WI38 (cell line): Measurements from ENCODE around the gene TNRC6A.

ENCODE experiments used
- H3K4me3 ChIP-seq: 2 replicates; pipeline ENCODE4 v1.5.1; 2011; ENCODE audit warnings: low read depth, mild to moderate bottlenecking, control low read depth, low read length
- TF ChIP-seq, protein P1 (sequence below): IDR thresholded peaks from 2 replicates; pipeline ENCODE4 v1.5.1; 2012; ENCODE audit warnings: low read depth, mild to moderate bottlenecking, control low read depth, low read length

The TNRC6A gene

DNA sequence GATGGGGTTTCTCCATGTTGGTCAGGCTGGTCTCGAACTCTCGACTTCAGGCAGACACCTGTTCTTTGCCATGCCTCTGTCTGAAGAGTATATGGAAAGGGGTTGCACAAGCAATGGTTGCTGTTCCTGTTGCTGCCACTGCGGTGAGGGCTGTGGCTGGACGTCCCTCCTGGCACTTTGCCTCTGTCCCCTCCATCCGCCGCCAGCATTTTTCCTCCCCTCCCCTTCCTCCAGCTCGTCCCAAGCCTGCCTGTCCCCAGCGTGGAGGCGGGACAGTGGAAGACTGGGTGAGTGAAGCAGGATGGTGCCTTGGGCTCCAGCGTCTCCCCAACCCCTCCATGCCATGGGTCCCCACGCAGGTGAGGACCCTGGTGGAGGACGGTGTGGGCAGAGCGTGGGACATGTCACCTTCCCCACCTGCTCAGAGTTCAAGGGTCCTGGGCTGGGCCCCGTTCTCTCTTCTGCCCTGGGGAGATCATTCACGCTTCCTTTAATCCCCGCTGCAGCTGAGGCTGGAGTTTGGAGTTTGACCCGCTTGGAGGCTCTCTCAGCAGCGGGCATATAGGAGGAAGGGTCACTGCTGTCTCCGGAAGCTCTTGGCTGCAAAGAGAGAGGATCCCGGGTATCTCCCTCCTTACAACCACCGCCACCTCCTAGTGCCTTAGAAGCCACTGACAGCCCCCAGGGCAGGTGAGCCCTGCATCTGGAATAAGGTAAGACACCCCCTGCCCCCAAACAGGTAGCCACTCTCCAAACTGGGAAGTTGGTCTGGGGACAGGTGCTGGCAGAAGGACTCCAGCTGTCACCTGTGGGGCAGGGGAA is 116.5 kb downstream of the TNRC6A start, which contains the start of gene SLC5A11:
Gene SLC5A11, plus strand, starts transcription at position 238 of the 822 bp plus-strand sequence. CDS start 12,681 bp downstream, outside the sequence.
- TF ChIP-seq, protein P1, sequence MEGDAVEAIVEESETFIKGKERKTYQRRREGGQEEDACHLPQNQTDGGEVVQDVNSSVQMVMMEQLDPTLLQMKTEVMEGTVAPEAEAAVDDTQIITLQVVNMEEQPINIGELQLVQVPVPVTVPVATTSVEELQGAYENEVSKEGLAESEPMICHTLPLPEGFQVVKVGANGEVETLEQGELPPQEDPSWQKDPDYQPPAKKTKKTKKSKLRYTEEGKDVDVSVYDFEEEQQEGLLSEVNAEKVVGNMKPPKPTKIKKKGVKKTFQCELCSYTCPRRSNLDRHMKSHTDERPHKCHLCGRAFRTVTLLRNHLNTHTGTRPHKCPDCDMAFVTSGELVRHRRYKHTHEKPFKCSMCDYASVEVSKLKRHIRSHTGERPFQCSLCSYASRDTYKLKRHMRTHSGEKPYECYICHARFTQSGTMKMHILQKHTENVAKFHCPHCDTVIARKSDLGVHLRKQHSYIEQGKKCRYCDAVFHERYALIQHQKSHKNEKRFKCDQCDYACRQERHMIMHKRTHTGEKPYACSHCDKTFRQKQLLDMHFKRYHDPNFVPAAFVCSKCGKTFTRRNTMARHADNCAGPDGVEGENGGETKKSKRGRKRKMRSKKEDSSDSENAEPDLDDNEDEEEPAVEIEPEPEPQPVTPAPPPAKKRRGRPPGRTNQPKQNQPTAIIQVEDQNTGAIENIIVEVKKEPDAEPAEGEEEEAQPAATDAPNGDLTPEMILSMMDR = no peak
- no peak within 1 kb of the TSS for H3K4me3 ChIP-seq

DNA sequence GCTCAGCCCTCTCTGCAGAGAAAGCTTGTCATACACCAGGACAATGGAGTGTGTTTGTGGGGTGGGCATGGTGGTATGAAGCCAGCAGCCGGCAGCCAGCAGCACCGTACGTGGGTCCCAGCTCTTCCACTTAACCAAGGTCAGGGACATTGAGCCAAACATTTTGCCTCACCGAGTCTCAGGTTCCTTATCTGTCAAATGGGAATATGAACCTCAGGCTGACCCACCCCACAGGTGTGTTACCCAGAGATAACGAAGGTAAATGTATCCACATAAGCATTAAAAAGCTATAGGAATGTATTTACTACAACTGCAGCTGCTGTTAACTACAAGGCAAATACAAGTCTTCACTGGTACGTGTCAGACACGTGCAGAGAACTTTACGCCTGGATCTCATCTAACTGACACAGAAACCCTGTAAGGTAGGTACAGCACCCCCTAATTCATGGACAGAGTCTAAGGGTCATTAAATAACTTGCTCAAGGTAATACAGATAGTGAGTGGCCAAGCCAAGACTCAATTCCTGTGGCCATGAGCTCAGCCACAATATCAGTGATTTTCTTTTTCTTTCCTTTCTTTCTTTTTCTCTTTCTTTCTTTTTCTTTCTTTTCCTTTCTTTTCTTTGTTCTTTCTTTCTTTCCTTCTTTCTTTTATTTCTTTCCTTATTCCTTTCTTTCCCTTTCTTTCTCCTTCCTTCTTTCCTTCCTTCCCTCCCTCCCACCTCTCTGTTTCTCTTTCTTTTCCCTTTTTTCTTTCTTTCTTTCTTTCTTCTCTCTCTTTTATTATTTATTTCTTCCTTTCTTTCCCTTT is 117.3 kb downstream of the TNRC6A start:
- H3K4me3 ChIP-seq = no peak overlapping the region
- TF ChIP-seq, protein P1 = no peak

- TF ChIP-seq, protein P1 = no peak
- no peak overlapping the region for H3K4me3 ChIP-seq
Observed at GRCh38 chr16:24847358-24847664, 117.9 kb downstream of the TNRC6A start.

DNA sequence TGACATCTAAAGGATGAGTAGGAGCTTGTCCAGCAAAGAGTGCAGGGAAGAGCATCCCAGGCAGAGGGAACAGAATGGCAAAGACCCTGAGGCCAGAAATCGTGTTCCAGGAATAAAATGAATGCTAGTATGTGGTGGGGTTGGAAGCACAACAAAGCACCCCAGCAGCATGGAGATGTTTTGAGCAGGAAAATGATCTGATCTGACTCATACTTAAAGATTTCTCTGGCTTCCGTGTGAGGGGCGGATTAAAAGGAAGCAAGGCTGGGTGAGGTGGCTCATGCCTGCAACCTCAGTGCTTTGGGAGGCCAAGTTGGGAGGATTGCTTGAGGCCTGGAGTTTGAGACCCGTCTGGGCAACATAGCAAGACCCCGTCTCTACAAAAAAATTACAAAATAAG is 118.6 kb downstream of the TNRC6A start:
- TF ChIP-seq, protein P1 = no peak
- H3K4me3 ChIP-seq = no peak overlapping the region

DNA sequence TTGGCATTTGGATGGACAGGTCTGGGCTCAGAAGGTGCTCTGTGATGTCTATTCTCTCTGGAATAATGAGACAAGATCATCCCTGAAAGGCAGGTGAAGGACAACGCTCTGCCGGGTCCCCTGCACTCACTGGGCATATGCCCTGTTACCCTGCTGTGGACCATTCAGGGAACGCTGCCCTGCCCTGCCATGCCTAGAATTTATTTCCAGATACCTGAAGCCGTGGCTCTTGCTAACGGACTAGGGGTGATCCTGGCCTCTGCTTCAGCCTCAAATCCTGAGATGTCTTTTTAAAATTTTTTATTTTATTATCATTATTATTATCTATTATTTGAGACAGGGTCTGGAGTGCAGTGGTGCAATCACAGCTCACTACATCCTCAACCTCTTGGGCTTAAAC is 120.2 kb downstream of the TNRC6A start:
- TF ChIP-seq, protein P1 = no peak
- no peak overlapping the region for H3K4me3 ChIP-seq

DNA sequence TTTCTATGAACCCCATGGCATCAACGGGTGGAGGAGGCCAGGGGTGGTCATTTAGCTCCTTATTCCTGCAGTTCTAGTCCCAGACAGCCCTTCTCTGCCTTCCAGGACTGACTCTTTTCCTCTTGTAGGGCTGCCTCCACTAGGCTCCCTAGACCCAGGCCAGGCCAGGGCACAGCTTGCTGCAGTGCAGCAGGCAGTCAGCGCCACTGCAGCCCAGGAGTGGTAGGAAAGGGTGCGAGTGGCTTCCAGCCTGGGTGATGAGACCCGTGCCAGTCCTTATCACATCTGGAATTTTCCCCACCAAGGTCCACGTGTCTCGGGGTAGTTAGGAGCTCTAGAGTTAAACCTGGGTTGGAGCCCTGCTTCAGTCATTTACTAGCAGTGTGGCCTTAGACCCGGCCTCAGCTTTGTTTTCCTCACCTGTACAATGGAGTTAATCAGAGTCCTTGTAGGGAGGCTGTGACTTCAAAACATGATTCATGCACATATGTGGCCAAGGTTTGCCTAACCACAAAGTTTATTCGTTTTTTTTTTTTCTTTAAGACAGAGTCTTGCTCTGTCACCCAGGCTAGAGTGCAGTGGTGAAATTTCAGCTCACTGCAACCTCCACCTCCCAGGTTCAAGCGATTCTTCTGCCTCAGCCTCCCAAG is 121.0 kb downstream of the TNRC6A start:
- TF ChIP-seq, protein P1 = no peak
- H3K4me3 ChIP-seq = no peak overlapping the region
